IMR-90 (cell line): ENCODE measurements around the gene RALGPS2. TPM values are rescaled to one million over a fixed set of nuclear protein-coding genes. Genes with fewer than 3 reads are reported as not detected.
A peak's percentile ranks its signal among the peaks of the same experiment; 100 is the strongest.

Experiments used
- ATAC-seq: fragments of 200-7000 bp; cut with Tn5 transposase; 2 replicates; pipeline ENCODE4 v1.9.1; 2020; ENCODE audit warnings: low read depth, mild to moderate bottlenecking, moderate library complexity
- BruUV-seq: library from RNA; stranded (reverse); fragments of 400-500 nt; replicated peaks from 2 replicates; lab custom pipeline; 2021; lab: Mats Ljungman, UMichigan
- CTCF ChIA-PET: fragments of 300-600 bp; formaldehyde crosslinking; extraction: SDS; loops from one replicate; lab custom pipeline; 2021; ENCODE audit warnings: antibody characterized with exemption; lab: Yijun Ruan, JAX
- POLR2A ChIA-PET: fragments of 300-600 bp; sonication (Branson Sonifier 250); formaldehyde crosslinking; loops from one replicate; lab custom pipeline; 2022; ENCODE audit warnings: antibody characterized with exemption; ENCODE audit not compliant: unreplicated experiment; lab: Charles Lee
- DNase-seq: peaks from one replicate; pipeline ENCODE4 v3.0.0; 2013
- H2AFZ ChIP-seq: replicated peaks from 2 replicates; pipeline ENCODE3; 2013; ENCODE audit warnings: low read length, mild to moderate bottlenecking; ENCODE audit not compliant: poor library complexity
- H2AK5ac ChIP-seq: 2 replicates; pipeline ENCODE4 v1.6.1; 2013; ENCODE audit warnings: low read depth, low read length, inconsistent platforms
- H2AK9ac ChIP-seq: replicated peaks from 2 replicates; pipeline ENCODE3; 2013; ENCODE audit warnings: mild to moderate bottlenecking, low read depth, low read length, moderate library complexity; ENCODE audit not compliant: poor library complexity
- H2BK120ac ChIP-seq: 2 replicates; pipeline ENCODE4 v1.6.1; 2013; ENCODE audit warnings: low read depth, low read length, inconsistent platforms
- H2BK15ac ChIP-seq: 3 replicates; pipeline ENCODE4 v1.6.1; 2013; ENCODE audit warnings: low read depth, low read length, inconsistent platforms
- H2BK20ac ChIP-seq: 2 replicates; pipeline ENCODE4 v1.6.1; 2013; ENCODE audit warnings: low read depth, mild to moderate bottlenecking, inconsistent platforms, low read length, moderate library complexity
- H2BK5ac ChIP-seq: 2 replicates; pipeline ENCODE4 v1.6.1; 2013; ENCODE audit warnings: mild to moderate bottlenecking, low read depth, low read length, inconsistent platforms; ENCODE audit not compliant: poor library complexity, severe bottlenecking
- H3K14ac ChIP-seq: replicated peaks from 2 replicates; pipeline ENCODE4 v1.6.1; 2013; ENCODE audit warnings: low read depth, low read length, inconsistent platforms
- H3K18ac ChIP-seq: 2 replicates; pipeline ENCODE4 v1.6.1; 2013; ENCODE audit warnings: low read depth, low read length, control low read depth
- H3K23ac ChIP-seq: 2 replicates; pipeline ENCODE4 v1.6.1; 2013; ENCODE audit warnings: low read depth, low read length, inconsistent platforms
- H3K27ac ChIP-seq: 2 replicates; pipeline ENCODE4 v1.5.1; 2013; ENCODE audit warnings: mild to moderate bottlenecking, control low read depth, low read length; ENCODE audit not compliant: insufficient read depth
- H3K27me3 ChIP-seq: 2 replicates; pipeline ENCODE4 v1.6.1; 2013; ENCODE audit warnings: low read length; ENCODE audit not compliant: control insufficient read depth, insufficient read depth
- H3K36me3 ChIP-seq: 2 replicates; pipeline ENCODE4 v1.6.1; 2013; ENCODE audit warnings: low read length, mixed read lengths; ENCODE audit not compliant: control insufficient read depth, insufficient read depth
- H3K4ac ChIP-seq: 2 replicates; pipeline ENCODE4 v1.6.1; 2013; ENCODE audit warnings: low read depth, low read length, inconsistent platforms
- H3K4me1 ChIP-seq: 2 replicates; pipeline ENCODE4 v1.6.1; 2013; ENCODE audit warnings: low read length, mixed read lengths; ENCODE audit not compliant: control insufficient read depth, insufficient read depth
- H3K4me2 ChIP-seq: 2 replicates; pipeline ENCODE4 v1.6.1; 2013; ENCODE audit warnings: low read depth, mild to moderate bottlenecking, control low read depth, low read length, moderate library complexity
- H3K4me3 ChIP-seq: 2 replicates; pipeline ENCODE4 v1.5.1; 2013; ENCODE audit warnings: low read depth, mild to moderate bottlenecking, control low read depth, low read length, moderate library complexity; ENCODE audit not compliant: insufficient read depth
- H3K56ac ChIP-seq: 2 replicates; pipeline ENCODE4 v1.6.1; 2013; ENCODE audit warnings: low read length, inconsistent platforms; ENCODE audit not compliant: insufficient read depth; ENCODE audit errors: extremely low read depth
- H3K79me1 ChIP-seq, 2 experiments: 2 replicates each; pipeline ENCODE4 v1.6.1; 2013; ENCODE audit warnings: low read length in 2 of 2, inconsistent platforms in 1 of 2, low read depth in 1 of 2
- H3K9ac ChIP-seq: 2 replicates; pipeline ENCODE4 v1.6.1; 2013; ENCODE audit warnings: low read depth, low read length, control low read depth
- H3K9me1 ChIP-seq: 2 replicates; pipeline ENCODE4 v1.6.1; 2013; ENCODE audit warnings: low read length, inconsistent platforms; ENCODE audit not compliant: insufficient read depth
- H3K9me3 ChIP-seq: 2 replicates; pipeline ENCODE4 v1.6.1; 2013; ENCODE audit warnings: low read length; ENCODE audit not compliant: control insufficient read depth, insufficient read depth
- H4K20me1 ChIP-seq: 2 replicates; pipeline ENCODE4 v1.6.1; 2013; ENCODE audit warnings: low read length, inconsistent platforms; ENCODE audit not compliant: insufficient read depth
- H4K5ac ChIP-seq: 2 replicates; pipeline ENCODE4 v1.6.1; 2013; ENCODE audit warnings: mild to moderate bottlenecking, low read depth, low read length, control low read depth
- H4K8ac ChIP-seq, 2 experiments: 2 replicates each; pipeline ENCODE4 v1.6.1; 2013; ENCODE audit warnings: low read depth in 2 of 2, low read length in 2 of 2, control low read depth in 1 of 2, inconsistent platforms in 1 of 2
- H4K91ac ChIP-seq: 2 replicates; pipeline ENCODE4 v1.6.1; 2013; ENCODE audit warnings: low read depth, low read length, inconsistent platforms; ENCODE audit not compliant: insufficient read depth
- CEBPB ChIP-seq: IDR thresholded peaks from 2 replicates; pipeline ENCODE4 v1.6.1; 2012; ENCODE audit warnings: low read depth, low read length, improper control_type of control experiment
- CHD1 ChIP-seq: IDR thresholded peaks from 2 replicates; pipeline ENCODE4 v1.6.1; 2012; ENCODE audit warnings: low read depth, low read length, improper control_type of control experiment
- CTCF ChIP-seq: conservative IDR thresholded peaks from 2 replicates; pipeline ENCODE4 v1.5.1; 2012; ENCODE audit warnings: mild to moderate bottlenecking, low read depth, low read length, improper control_type of control experiment
- ELK1 ChIP-seq: fragments of 150-350 bp; IDR thresholded peaks from 2 replicates; pipeline ENCODE4 v1.6.1; 2016; ENCODE audit warnings: low read depth, mild to moderate bottlenecking, low read length, moderate library complexity, borderline replicate concordance
- FOS ChIP-seq: fragments of 150-350 bp; IDR thresholded peaks from 2 replicates; pipeline ENCODE4 v1.6.1; 2016; ENCODE audit warnings: low read depth, low read length
- MAFK ChIP-seq: IDR thresholded peaks from 2 replicates; pipeline ENCODE4 v1.6.1; 2012; ENCODE audit warnings: low read depth, low read length, improper control_type of control experiment
- MAZ ChIP-seq: IDR thresholded peaks from 2 replicates; pipeline ENCODE4 v1.6.1; 2012; ENCODE audit warnings: low read depth, mild to moderate bottlenecking, low read length, improper control_type of control experiment, moderate library complexity, borderline replicate concordance
- MXI1 ChIP-seq: IDR thresholded peaks from 2 replicates; pipeline ENCODE4 v1.6.1; 2012; ENCODE audit warnings: low read depth, mild to moderate bottlenecking, low read length, moderate library complexity, borderline replicate concordance
- NFE2L2 ChIP-seq: fragments of 150-350 bp; IDR thresholded peaks from 2 replicates; pipeline ENCODE4 v1.6.1; 2016; ENCODE audit warnings: low read depth, mild to moderate bottlenecking, low read length
- RAD21 ChIP-seq: IDR thresholded peaks from 2 replicates; pipeline ENCODE4 v1.6.1; 2012; ENCODE audit warnings: low read length, improper control_type of control experiment
- RCOR1 ChIP-seq: IDR thresholded peaks from 2 replicates; pipeline ENCODE4 v1.6.1; 2012; ENCODE audit warnings: mild to moderate bottlenecking, low read length, improper control_type of control experiment; ENCODE audit not compliant: insufficient replicate concordance
- RFX5 ChIP-seq: IDR thresholded peaks from 2 replicates; pipeline ENCODE4 v1.8.0; 2012; ENCODE audit warnings: low read depth, mild to moderate bottlenecking, low read length, moderate library complexity
- SMC3 ChIP-seq: fragments of 150-350 bp; IDR thresholded peaks from 2 replicates; pipeline ENCODE4 v1.6.1; 2016; ENCODE audit warnings: low read depth, mild to moderate bottlenecking, antibody characterized with exemption, low read length, moderate library complexity
- USF2 ChIP-seq: fragments of 150-350 bp; IDR thresholded peaks from 2 replicates; pipeline ENCODE4 v1.6.1; 2017; ENCODE audit warnings: mild to moderate bottlenecking, antibody characterized with exemption, low read length, low read depth
- WGBS, 2 experiments: methylation state at CpG; one replicate each; pipeline versions ENCODE4 v1.1.5 to v1.1.7; 2013; ENCODE audit warnings: missing lambda C conversion rate in 2 of 2; ENCODE audit not compliant: insufficient read length in 1 of 2; ENCODE audit errors: extremely low coverage in 2 of 2; 5-methylcytosine and 5-hydroxymethylcytosine counted together
- dilution Hi-C: fragments of 300-500 bp; cut with HindIII; formaldehyde crosslinking; loops from one replicate; pipeline ENCODE4 v1.14.3; 2018; ENCODE audit warnings: low sequenced_read_pairs; ENCODE audit not compliant: unreplicated experiment
- in situ Hi-C: fragments of 300-500 bp; cut with MboI; formaldehyde crosslinking; loops from 3 replicates; pipeline ENCODE4 v1.14.3; 2019; ENCODE audit warnings: low sequenced_read_pairs, inconsistent platforms, mixed read lengths
- intact Hi-C: fragments of 100-400 bp; cut with micrococcal nuclease; formaldehyde crosslinking; loops from 2 replicates; pipeline ENCODE4 v1.10.0; 2022
- polyA plus RNA-seq, 3 experiments: library from polyadenylated mRNA; depleted of rRNA; stranded (reverse); fragments of >200 nt; gene quantifications; 2 replicates each; pipeline ENCODE4 v1.2.3, GENCODE V29; 2012; ENCODE audit warnings: low replicate concordance in 1 of 3
- total RNA-seq: library from RNA; depleted of rRNA; stranded (reverse); fragments of >200 nt; gene quantifications from 2 replicates; pipeline ENCODE4 v1.2.3, GENCODE V29; 2012

RALGPS2 gene
- total and polyA plus RNA-seq, 2 of the 4 experiments (the other 2 are of a cell fraction) = 13.8 to 148 TPM

DNA sequence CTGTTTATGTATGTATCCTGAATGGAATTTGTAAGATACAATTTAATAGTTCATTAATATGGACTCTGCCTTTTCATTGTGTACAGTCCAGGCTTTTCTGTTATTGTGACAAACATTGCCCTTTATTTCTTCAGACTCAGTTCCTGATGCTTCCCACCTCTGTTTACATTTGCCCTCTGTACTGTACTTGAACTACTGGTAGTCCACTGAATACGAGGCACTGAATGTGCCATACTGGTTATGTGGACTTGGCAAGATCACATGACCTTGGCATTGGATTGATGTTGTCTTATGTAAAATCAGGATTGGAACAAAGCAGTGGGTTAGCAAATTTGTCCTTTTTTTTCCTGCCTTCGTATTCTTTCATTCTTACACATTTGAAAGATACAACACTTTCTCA lies 27.8 kb downstream of the RALGPS2 start:
- Histone ChIP-seq H2BK20ac (no peak overlapping the region), H3K4me2 (0 out of 2 replicates have a peak overlapping the region, but pooled peaks have one; percentile 8), H3K9ac (peak overlapping the region; percentile 41; the same call in 1 of the 2 replicates), H4K91ac (no peak overlapping the region), H3K79me1 (peaks cover 27 to 55% of the 10 kb centered on the region in 2 experiments), H4K8ac (no peak overlapping the region; a peak in 1 of 4 replicates), H3K18ac (no peak overlapping the region; the same call in 1 of the 2 replicates), H4K5ac (no peak overlapping the region), H2BK120ac (no peak overlapping the region), H4K20me1 (peaks cover 9% of the 10 kb centered on the region; the same call in 1 of the 2 replicates), H2AK5ac (no peak overlapping the region), H3K14ac (no peak overlapping the region), H3K56ac (no peak overlapping the region), H3K23ac (no peak overlapping the region), H3K36me3 (peaks cover 10% of the 10 kb centered on the region), H3K4me1 (peaks cover 8% of the 10 kb centered on the region), H3K9me1 (peaks cover 4% of the 10 kb centered on the region; the same call in 1 of the 2 replicates), H3K9me3 (peaks cover 9% of the 10 kb centered on the region), H3K4ac (no peak overlapping the region), H3K27ac (no peak overlapping the region), H3K4me3 (no peak overlapping the region), H2AFZ (no peak overlapping the region), H2AK9ac (no peak overlapping the region), H3K27me3 (no peaks in the 10 kb centered on the region), H2BK15ac (0 out of 3 replicates have a peak overlapping the region, but pooled peaks have one; percentile 37), H2BK5ac (peak overlapping the region; percentile 8)
- no TSS peak for BruUV-seq
- ChIA-PET CTCF (interaction anchor here (0.6 kb wide), 1 partner anchor 1793 kb away, joined by 4 read pairs; no protein-coding TSS in a partner anchor), POLR2A (no interaction called here)
- dilution Hi-C loops (no loop called here), intact Hi-C loops (loop anchor here (10.0 kb wide), 1 partner anchor 208 kb away; no protein-coding TSS in a partner anchor), in situ Hi-C loops (no loop called here)
- TF ChIP-seq MAZ (no peak), MXI1 (no peak), NFE2L2 (no peak), USF2 (no peak), CTCF (no peak), MAFK (no peak), RCOR1 (no peak), CEBPB (no peak), RAD21 (no peak), RFX5 (no peak), SMC3 (no peak), CHD1 (no peak), FOS (no peak), ELK1 (no peak)
- no peak for DNase-seq
- no CpG with 5 or more reads among the region's 2 CpGs for WGBS, 2 experiments
- no peak for ATAC-seq
